MM.1S (cell line): ENCODE results near the gene IGDCC3.

Experiments used
- DNase-seq: peaks from one replicate; pipeline ENCODE4 v3.0.0-alpha.2; 2015
- H2AFZ ChIP-seq: fragments of 300-600 bp; sonication (generic); 2 replicates; pipeline ENCODE4 v1.6.0; 2016; ENCODE audit warnings: antibody characterized with exemption, low read length
- H3F3A ChIP-seq: fragments of 300-600 bp; sonication (generic); 2 replicates; pipeline ENCODE4 v1.6.1; 2016; ENCODE audit warnings: mild to moderate bottlenecking, antibody characterized with exemption, low read length, moderate library complexity, mixed read lengths; ENCODE audit not compliant: insufficient read depth
- H3K27ac ChIP-seq: fragments of 300-600 bp; sonication (generic); 2 replicates; pipeline ENCODE4 v1.5.1; 2016; ENCODE audit warnings: mild to moderate bottlenecking, low read length
- H3K27me3 ChIP-seq: fragments of 300-600 bp; sonication (generic); replicated peaks from 2 replicates; pipeline ENCODE4 v1.6.0; 2016; ENCODE audit warnings: low read length; ENCODE audit not compliant: insufficient read depth
- H3K36me3 ChIP-seq: fragments of 300-600 bp; sonication (generic); replicated peaks from 2 replicates; pipeline ENCODE4 v1.6.1; 2016; ENCODE audit warnings: mild to moderate bottlenecking, low read length, mixed read lengths; ENCODE audit not compliant: insufficient read depth
- H3K4me1 ChIP-seq: fragments of 300-600 bp; sonication (generic); 2 replicates; pipeline ENCODE4 v1.6.1; 2016; ENCODE audit warnings: low read length, mixed read lengths
- H3K4me2 ChIP-seq: fragments of 300-600 bp; sonication (generic); 2 replicates; pipeline ENCODE4 v1.6.0; 2016; ENCODE audit warnings: low read depth, low read length
- H3K4me3 ChIP-seq: fragments of 300-600 bp; sonication (generic); 2 replicates; pipeline ENCODE4 v1.5.1; 2016; ENCODE audit warnings: low read length, mixed read lengths
- H3K79me2 ChIP-seq: fragments of 300-600 bp; sonication (generic); 2 replicates; pipeline ENCODE4 v1.6.1; 2016; ENCODE audit warnings: mixed run types, low read length, mixed read lengths
- H3K9ac ChIP-seq: fragments of 300-600 bp; sonication (generic); 2 replicates; pipeline ENCODE4 v1.6.1; 2016; ENCODE audit warnings: low read length, mixed read lengths
- H3K9me2 ChIP-seq: fragments of 300-600 bp; sonication (generic); replicated peaks from 2 replicates; pipeline ENCODE4 v1.6.1; 2016; ENCODE audit warnings: mild to moderate bottlenecking, low read length, mixed read lengths; ENCODE audit not compliant: insufficient read depth
- H3K9me3 ChIP-seq: fragments of 300-600 bp; sonication (generic); replicated peaks from 2 replicates; pipeline ENCODE4 v1.6.1; 2016; ENCODE audit warnings: mild to moderate bottlenecking, low read length, mixed read lengths; ENCODE audit not compliant: insufficient read depth
- H4K20me1 ChIP-seq: fragments of 300-600 bp; sonication (generic); 2 replicates; pipeline ENCODE4 v1.6.1; 2016; ENCODE audit warnings: mild to moderate bottlenecking, low read length, moderate library complexity, mixed read lengths; ENCODE audit not compliant: insufficient read depth
- EZH2 ChIP-seq: fragments of 300-600 bp; sonication (generic); optimal IDR thresholded peaks from 2 replicates; pipeline ENCODE3; 2017; ENCODE audit warnings: low read depth, mild to moderate bottlenecking, antibody characterized with exemption, low read length, mixed read lengths
- EZH2phosphoT487 ChIP-seq: fragments of 300-600 bp; sonication (generic); IDR thresholded peaks from 2 replicates; pipeline ENCODE4 v1.6.1; 2018; ENCODE audit warnings: antibody characterized with exemption, low read length
- TF ChIP-seq, protein P1 (sequence below): fragments of 300-600 bp; sonication (generic); IDR thresholded peaks from 2 replicates; pipeline ENCODE4 v1.5.1; 2016; ENCODE audit warnings: antibody characterized with exemption, low read length, mixed read lengths

The IGDCC3 gene

DNA sequence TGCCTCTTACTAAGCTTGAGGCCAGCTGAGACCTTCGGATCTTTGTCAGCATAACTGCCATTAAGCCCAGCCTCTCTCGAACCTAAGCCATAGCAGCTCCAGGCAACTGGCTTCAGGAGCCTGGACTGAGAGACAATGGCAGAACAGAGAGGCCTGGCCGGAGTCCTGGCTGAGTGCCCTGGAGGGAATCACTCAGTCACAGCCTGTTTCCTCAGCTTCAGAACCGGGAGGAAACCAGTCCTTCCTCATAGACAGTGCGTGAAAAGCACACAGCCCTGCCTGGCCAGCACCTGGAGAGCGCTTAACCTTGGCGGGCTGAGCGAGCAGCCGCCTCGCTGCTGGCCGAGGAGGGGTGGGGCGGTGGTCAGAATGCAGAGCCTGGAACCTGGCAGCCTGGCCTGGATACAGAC is 51.7 kb downstream of the IGDCC3 start:
- Histone ChIP-seq H3K4me1 (no peaks in the 10 kb centered on the region), H3K9me3 (no peaks in the 10 kb centered on the region), H2AFZ (no peak overlapping the region), H3K4me3 (no peak overlapping the region), H3K27me3 (no peaks in the 10 kb centered on the region; the same call in 1 of the 2 replicates), H3F3A (no peaks in the 10 kb centered on the region), H3K9ac (no peak overlapping the region), H3K9me2 (no peaks in the 10 kb centered on the region), H3K36me3 (no peaks in the 10 kb centered on the region), H3K79me2 (no peaks in the 10 kb centered on the region), H3K4me2 (no peak overlapping the region), H3K27ac (no peak overlapping the region), H4K20me1 (no peaks in the 10 kb centered on the region)
- no peak for DNase-seq
- TF ChIP-seq EZH2phosphoT487 (no peak), EZH2 (no peak)
- TF ChIP-seq, protein P1, sequence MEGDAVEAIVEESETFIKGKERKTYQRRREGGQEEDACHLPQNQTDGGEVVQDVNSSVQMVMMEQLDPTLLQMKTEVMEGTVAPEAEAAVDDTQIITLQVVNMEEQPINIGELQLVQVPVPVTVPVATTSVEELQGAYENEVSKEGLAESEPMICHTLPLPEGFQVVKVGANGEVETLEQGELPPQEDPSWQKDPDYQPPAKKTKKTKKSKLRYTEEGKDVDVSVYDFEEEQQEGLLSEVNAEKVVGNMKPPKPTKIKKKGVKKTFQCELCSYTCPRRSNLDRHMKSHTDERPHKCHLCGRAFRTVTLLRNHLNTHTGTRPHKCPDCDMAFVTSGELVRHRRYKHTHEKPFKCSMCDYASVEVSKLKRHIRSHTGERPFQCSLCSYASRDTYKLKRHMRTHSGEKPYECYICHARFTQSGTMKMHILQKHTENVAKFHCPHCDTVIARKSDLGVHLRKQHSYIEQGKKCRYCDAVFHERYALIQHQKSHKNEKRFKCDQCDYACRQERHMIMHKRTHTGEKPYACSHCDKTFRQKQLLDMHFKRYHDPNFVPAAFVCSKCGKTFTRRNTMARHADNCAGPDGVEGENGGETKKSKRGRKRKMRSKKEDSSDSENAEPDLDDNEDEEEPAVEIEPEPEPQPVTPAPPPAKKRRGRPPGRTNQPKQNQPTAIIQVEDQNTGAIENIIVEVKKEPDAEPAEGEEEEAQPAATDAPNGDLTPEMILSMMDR, result no peak

DNA sequence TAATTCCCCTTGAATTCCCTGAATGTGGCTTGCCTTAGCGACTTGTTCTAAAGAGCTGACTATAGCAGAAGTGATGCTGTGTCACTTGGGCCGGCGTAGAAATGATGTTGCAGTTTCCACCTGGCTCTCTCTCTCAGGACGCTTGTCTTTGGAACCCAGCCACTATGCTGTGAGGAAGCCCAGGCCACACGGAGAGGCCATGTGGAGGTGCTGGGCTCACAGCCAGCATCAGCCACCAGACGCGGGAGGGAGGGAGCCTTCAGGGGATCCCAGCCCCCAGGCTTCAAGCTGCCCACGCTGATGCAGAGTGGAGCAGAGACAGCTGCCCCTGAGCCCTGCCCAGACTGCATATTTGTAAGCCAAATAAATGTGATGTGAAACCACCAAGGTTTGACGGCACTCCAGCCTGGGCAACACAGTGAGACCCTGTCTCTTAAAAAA is 54.7 kb downstream of the IGDCC3 start:
- no peaks in the 10 kb centered on the region for H3F3A ChIP-seq
- DNase-seq, result no peak

DNA sequence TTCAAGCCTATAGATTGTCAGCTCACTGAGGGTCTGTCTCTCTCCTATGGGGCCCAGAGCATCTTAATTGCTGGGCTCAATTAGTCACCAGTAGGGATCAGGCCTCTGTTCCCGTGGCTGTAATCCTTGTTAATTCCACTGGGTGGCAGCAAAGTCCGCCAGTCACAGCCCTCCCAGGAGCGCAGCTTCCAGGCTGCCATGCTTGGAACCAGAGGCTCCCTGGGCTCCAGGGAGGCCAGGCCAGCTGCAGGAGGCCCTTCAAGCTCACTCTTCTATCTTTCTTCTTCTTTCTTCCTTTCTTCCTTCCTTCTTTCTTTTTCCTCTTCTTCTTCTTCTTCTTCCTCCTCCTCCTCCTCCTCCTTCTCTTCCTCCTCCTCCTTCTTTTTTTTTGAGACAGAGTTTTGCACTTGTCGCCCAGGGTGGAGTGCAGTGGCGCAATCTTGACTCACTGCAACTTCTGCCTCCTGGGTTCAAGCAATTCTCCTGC is 58.9 kb downstream of the IGDCC3 start:
- TF ChIP-seq EZH2phosphoT487, result no peak
- no peak for TF ChIP-seq EZH2
- TF ChIP-seq, protein P1, result peak; percentile 88
- Histone ChIP-seq H3K9me2 (no peaks in the 10 kb centered on the region), H3K4me3 (no peak overlapping the region), H3K4me1 (no peaks in the 10 kb centered on the region), H2AFZ (no peak overlapping the region), H3K9ac (no peak overlapping the region), H3K36me3 (no peaks in the 10 kb centered on the region), H3K27ac (no peak overlapping the region), H4K20me1 (no peaks in the 10 kb centered on the region), H3K79me2 (no peaks in the 10 kb centered on the region), H3K4me2 (no peak overlapping the region), H3F3A (no peaks in the 10 kb centered on the region), H3K27me3 (peaks cover 8% of the 10 kb centered on the region; the same call in 1 of the 2 replicates), H3K9me3 (no peaks in the 10 kb centered on the region)
- peak; percentile 69 for DNase-seq

More for the DNA sequence above, 54.7 kb downstream of the IGDCC3 start:
- H3K36me3 ChIP-seq, result no peaks in the 10 kb centered on the region
- TF ChIP-seq EZH2 (no peak), EZH2phosphoT487 (no peak)
- TF ChIP-seq, protein P1, result no peak
- H3K4me3 ChIP-seq, result no peak overlapping the region
- no peak overlapping the region for H3K4me2 ChIP-seq
- H4K20me1 ChIP-seq, result no peaks in the 10 kb centered on the region
- no peaks in the 10 kb centered on the region for H3K9me3 ChIP-seq
- no peak overlapping the region for H2AFZ ChIP-seq
- no peaks in the 10 kb centered on the region for H3K9me2 ChIP-seq
- H3K27me3 ChIP-seq, result 0 out of 2 replicates have a peak, but pooled peaks cover 4% of the 10 kb centered on the region
- no peak overlapping the region for H3K27ac ChIP-seq
- H3K9ac ChIP-seq, result no peak overlapping the region
- H3K4me1 ChIP-seq, result no peaks in the 10 kb centered on the region
- H3K79me2 ChIP-seq, result no peaks in the 10 kb centered on the region
